LNCaP clone FGC (cell line): Measurements from ENCODE around the gene AZIN2.

Experiments used
- DNase-seq: peaks from one replicate; pipeline ENCODE4 v3.0.0-alpha.2; 2011; ENCODE audit warnings: low read depth
- H3K4me3 ChIP-seq: 2 replicates; pipeline ENCODE4 v1.5.1; 2011; ENCODE audit warnings: mild to moderate bottlenecking, low read depth, low read length, control low read depth
- CTCF ChIP-seq: IDR thresholded peaks from 2 replicates; pipeline ENCODE4 v1.5.1; 2012; ENCODE audit warnings: mild to moderate bottlenecking; ENCODE audit not compliant: control insufficient read depth, insufficient read depth; ENCODE audit errors: extremely low read depth

AZIN2 gene

GRCh38 chr1:33047839-33048305 lies 33.1 kb upstream of the AZIN2 start:
- DNase-seq = no peak
- no peak for TF ChIP-seq CTCF
- H3K4me3 ChIP-seq = no peak overlapping the region

- no peak for TF ChIP-seq CTCF
- H3K4me3 ChIP-seq = no peak overlapping the region
- DNase-seq = no peak
Observed at GRCh38 chr1:33048426-33048825, 32.5 kb upstream of the AZIN2 start.

GRCh38 chr1:33049371-33049770 lies 31.6 kb upstream of the AZIN2 start:
- no peak for TF ChIP-seq CTCF
- no peak for DNase-seq
- no peak overlapping the region for H3K4me3 ChIP-seq

GRCh38 chr1:33050221-33051076 lies 30.5 kb upstream of the AZIN2 start:
- TF ChIP-seq CTCF = no peak
- no peak for DNase-seq
- no peak overlapping the region for H3K4me3 ChIP-seq

GRCh38 chr1:33055210-33056008 lies 25.5 kb upstream of the AZIN2 start:
- peak; percentile 94 for DNase-seq
- TF ChIP-seq CTCF = peak; percentile 86

GRCh38 chr1:33056426-33056825 lies 24.5 kb upstream of the AZIN2 start:
- TF ChIP-seq CTCF = no peak
- DNase-seq = no peak
- no peak overlapping the region for H3K4me3 ChIP-seq

More at GRCh38 chr1:33055210-33056008, 25.5 kb upstream of the AZIN2 start:
- no peak overlapping the region for H3K4me3 ChIP-seq

- no peak for DNase-seq
- no peak for TF ChIP-seq CTCF
- no peak overlapping the region for H3K4me3 ChIP-seq
Observed at GRCh38 chr1:33057095-33057494, 23.9 kb upstream of the AZIN2 start.
